SK-N-SH (cell line): ENCODE data around the gene MYPOP. TPM values are rescaled to one million over a fixed set of nuclear protein-coding genes. Genes with fewer than 3 reads are reported as not detected.

Source experiments
- CTCF ChIA-PET: fragments of 300-600, 350-600 bp; formaldehyde crosslinking; extraction: SDS; loops from one replicate; lab custom pipeline; 2021; lab: Yijun Ruan, JAX
- POLR2A ChIA-PET: fragments of 350-600 bp; sonication (Branson Sonifier 250); formaldehyde crosslinking; extraction: SDS; loops from one replicate; lab custom pipeline; 2020; ENCODE audit warnings: antibody characterized with exemption, inconsistent platforms; lab: Yijun Ruan, JAX
- DNase-seq: peaks from one replicate; pipeline ENCODE4 v3.0.0; 2012
- H2AFZ ChIP-seq: fragments of 200-600 bp; sonication (generic); 2 replicates; pipeline ENCODE4 v1.8.1; 2016; ENCODE audit warnings: antibody characterized with exemption, mild to moderate bottlenecking, low read depth
- H3F3A ChIP-seq: fragments of 200-600 bp; sonication (generic); replicated peaks from 2 replicates; pipeline ENCODE3; 2016; ENCODE audit warnings: antibody characterized with exemption, mild to moderate bottlenecking; ENCODE audit not compliant: insufficient read depth
- H3K27ac ChIP-seq, 2 experiments: fragments of 200-500 bp in 1 of 2; fragments of 200-600 bp in 1 of 2; sonication (Bioruptor generic) in 1 of 2; sonication (generic), shearing (Covaris generic) in 1 of 2; 2 replicates each; pipeline versions ENCODE4 v1.5.1 to v1.6.1; 2014 to 2016; ENCODE audit warnings: low read depth in 2 of 2, inconsistent platforms in 1 of 2, low read length in 1 of 2, mild to moderate bottlenecking in 1 of 2, mixed read lengths in 1 of 2
- H3K27me3 ChIP-seq: fragments of 200-600 bp; sonication (generic), shearing (Covaris generic); 2 replicates; pipeline ENCODE4 v1.6.1; 2016; ENCODE audit warnings: mixed run types; ENCODE audit not compliant: insufficient read depth
- H3K36me3 ChIP-seq, 2 experiments: fragments of 200-500 bp in 1 of 2; fragments of 200-600 bp in 1 of 2; sonication (Bioruptor generic) in 1 of 2; sonication (generic) in 1 of 2; replicated peaks in 1 of 2; 2 replicates each; pipeline versions ENCODE3 to v1.5.1; 2014 to 2016; ENCODE audit warnings: low read length in 1 of 2, mild to moderate bottlenecking in 1 of 2; ENCODE audit not compliant: insufficient read depth in 2 of 2, control insufficient read depth in 1 of 2
- H3K4me1 ChIP-seq, 2 experiments: fragments of 200-500 bp in 1 of 2; fragments of 200-600 bp in 1 of 2; sonication (Bioruptor generic) in 1 of 2; sonication (generic), shearing (Covaris generic) in 1 of 2; 2 replicates each; pipeline versions ENCODE4 v1.5.1 to v1.6.1; 2014 to 2016; ENCODE audit warnings: low read depth in 1 of 2, low read length in 1 of 2, mixed run types in 1 of 2; ENCODE audit not compliant: insufficient read depth in 2 of 2, control insufficient read depth in 1 of 2
- H3K4me2 ChIP-seq: fragments of 200-600 bp; sonication (generic), shearing (Covaris generic); 2 replicates; pipeline ENCODE4 v1.6.1; 2017; ENCODE audit warnings: mixed run types
- H3K4me3 ChIP-seq, 2 experiments: fragments of 200-500 bp in 1 of 2; fragments of 200-600 bp in 1 of 2; sonication (Bioruptor generic) in 1 of 2; sonication (generic), shearing (Covaris generic) in 1 of 2; 2 replicates each; pipeline versions ENCODE4 v1.5.1 to v1.8.1; 2014 to 2016; ENCODE audit warnings: low read depth in 2 of 2, inconsistent platforms in 1 of 2, low read length in 1 of 2, mild to moderate bottlenecking in 1 of 2, mixed read lengths in 1 of 2, moderate library complexity in 1 of 2
- H3K79me2 ChIP-seq: fragments of 200-600 bp; sonication (generic); 2 replicates; pipeline ENCODE4 v1.8.1; 2017; ENCODE audit warnings: mild to moderate bottlenecking; ENCODE audit not compliant: insufficient read depth
- H3K9ac ChIP-seq: fragments of 200-600 bp; sonication (generic); 2 replicates; pipeline ENCODE4 v1.6.1; 2017; ENCODE audit warnings: mixed run types
- H3K9me2 ChIP-seq: fragments of 200-600 bp; sonication (generic); 2 replicates; pipeline ENCODE4 v1.6.1; 2017; ENCODE audit warnings: mixed run types
- H3K9me3 ChIP-seq: fragments of 200-600 bp; sonication (generic); 2 replicates; pipeline ENCODE4 v1.6.1; 2017; ENCODE audit warnings: mixed run types, mild to moderate bottlenecking, moderate library complexity
- H4K20me1 ChIP-seq: fragments of 200-600 bp; sonication (generic); 2 replicates; pipeline ENCODE4 v1.6.1; 2017; ENCODE audit warnings: mild to moderate bottlenecking, mixed run types; ENCODE audit not compliant: insufficient read depth
- CHD2 ChIP-seq: fragments of 150-350 bp; IDR thresholded peaks from 2 replicates; pipeline ENCODE4 v1.6.1; 2018; ENCODE audit warnings: low read length; ENCODE audit not compliant: partially characterized antibody
- ELF1 ChIP-seq: IDR thresholded peaks from 2 replicates; pipeline ENCODE4 v1.4.0; 2012
- IRF3 ChIP-seq: fragments of 150-350 bp; IDR thresholded peaks from 2 replicates; pipeline ENCODE4 v1.6.1; 2016; ENCODE audit warnings: mild to moderate bottlenecking, low read depth, low read length
- MEF2A ChIP-seq: IDR thresholded peaks from 2 replicates; pipeline ENCODE4 v1.4.0; 2012; ENCODE audit warnings: low read depth, borderline replicate concordance
- RCOR1 ChIP-seq: fragments of 150-350 bp; IDR thresholded peaks from 2 replicates; pipeline ENCODE4 v1.6.1; 2017; ENCODE audit warnings: antibody characterized with exemption, low read length
- REST ChIP-seq: IDR thresholded peaks from 2 replicates; pipeline ENCODE4 v1.6.1; 2012; ENCODE audit warnings: mild to moderate bottlenecking, low read depth, low read length, moderate library complexity
- RFX5 ChIP-seq: IDR thresholded peaks from 2 replicates; pipeline ENCODE4 v1.6.1; 2012; ENCODE audit warnings: mild to moderate bottlenecking, improper control_type of control experiment, low read length
- USF1 ChIP-seq: IDR thresholded peaks from 2 replicates; pipeline ENCODE4 v1.4.0; 2012; ENCODE audit warnings: low read depth, borderline replicate concordance
- YY1 ChIP-seq: IDR thresholded peaks from 2 replicates; pipeline ENCODE4 v1.4.0; 2012; ENCODE audit warnings: low read depth, mild to moderate bottlenecking
- WGBS: methylation state at CpG from one replicate; pipeline ENCODE4 v1.1.6; 2017; ENCODE audit warnings: low lambda C conversion rate; 5-methylcytosine and 5-hydroxymethylcytosine counted together
- polyA plus RNA-seq, 3 experiments: library from polyadenylated mRNA; depleted of rRNA; stranded (reverse); fragments of >200 nt; gene quantifications; 2 replicates each; pipeline ENCODE4 v1.2.3, GENCODE V29; 2012

MYPOP gene
- polyA plus RNA-seq, 1 of the 3 experiments (the other 2 are of a cell fraction): 5.1 TPM

GRCh38 chr19:45900738-45901431, 1.5 kb downstream of the MYPOP start:
- peak overlapping the region; percentile 88 for H3K4me2 ChIP-seq
- no peaks in the 10 kb centered on the region for H3K9me2 ChIP-seq
- ChIA-PET CTCF (interaction anchor here (0.7 to 3.7 kb wide), 5 partner anchors 18 to 131 kb away, joined by 3 to 15 read pairs (median 7); partner anchors contain the start of genes FOXA3 and SYMPK), POLR2A (interaction anchor here (3.2 kb wide), 1 partner anchor 15 kb away, joined by 19 read pairs; the partner anchor contains the start of gene IRF2BP1)
- peaks cover 0 to 8% of the 10 kb centered on the region in 2 experiments; a peak in 1 of 4 replicates for H3K4me1 ChIP-seq
- peaks cover 3 to 20% of the 10 kb centered on the region in 2 experiments for H3K36me3 ChIP-seq
- H2AFZ ChIP-seq: no peak overlapping the region
- no peak overlapping the region for H3K9ac ChIP-seq
- H3K4me3 ChIP-seq: peak overlapping the region; percentile 60 to 70
- H3K27me3 ChIP-seq: no peaks in the 10 kb centered on the region
- H4K20me1 ChIP-seq: no peaks in the 10 kb centered on the region
- H3F3A ChIP-seq: peaks cover 13% of the 10 kb centered on the region
- 92% methylated on average over 18 of the region's 22 CpGs for WGBS
- no peaks in the 10 kb centered on the region for H3K9me3 ChIP-seq
- TF ChIP-seq RCOR1 (no peak), RFX5 (no peak), IRF3 (no peak), ELF1 (no peak), REST (no peak), USF1 (no peak), MEF2A (no peak), CHD2 (no peak), YY1 (no peak)
- TF ChIP-seq, all 33 proteins: peak for 0
- peaks cover 5% of the 10 kb centered on the region; the same call in 1 of the 2 replicates for H3K79me2 ChIP-seq
- no peak overlapping the region for H3K27ac ChIP-seq
- no peak for DNase-seq
